Measurements from ENCODE around the gene ALDH3B1. TPM values are rescaled to one million over a fixed set of nuclear protein-coding genes. Genes with fewer than 3 reads are reported as not detected.
A peak's percentile ranks its signal among the peaks of the same experiment; 100 is the strongest.

ALDH3B1 gene
- 0.14 and 0.70 TPM in 2 replicates for total RNA-seq (2011; cell fraction: chromatin; rRNA removed; ENCODE audit: low replicate concordance)
- 0.13 and 0.17 TPM in 2 replicates for total RNA-seq (2011; cell fraction: nucleolus; rRNA removed)
- total RNA-seq (2011; cell fraction: nucleoplasm; rRNA removed): 0.07 and 0.15 TPM in 2 replicates
- total RNA-seq (2014; rRNA removed): 0.37 TPM in 1 of 2 replicates, not detected in the other
- total RNA-seq (2014; rRNA removed; fragmentation: Illumina TruSeq; extraction: Trizol): 0.04 TPM in 1 of 2 replicates, not detected in the other
- total RNA-seq (2015; rRNA removed; fragmentation: Illumina TruSeq; extraction: Trizol): 0.07 and 0.08 TPM in 2 replicates
- total RNA-seq (2021): 0.13 and 0.35 TPM in 2 replicates
- polyA plus RNA-seq (2011; rRNA removed): 0.10 and 0.19 TPM in 2 replicates
- polyA plus RNA-seq (2011; cell fraction: cytosol; rRNA removed): 0.18 and 0.36 TPM in 2 replicates
- 0.21 and 0.30 TPM in 2 replicates for polyA plus RNA-seq (2011; cell fraction: nucleus; rRNA removed)
- 0.42 and 1.4 TPM in 2 replicates for polyA plus RNA-seq (2012)
- polyA plus RNA-seq (2014; fragmentation: Illumina TruSeq; extraction: Trizol): 0.06 and 0.15 TPM in 2 replicates
- polyA plus RNA-seq (2014; fragmentation: Nextera tagmentation; extraction: Ambion mirVana): under 1 TPM in 1 of 2 experiments, not detected in 1; 0.01 TPM
- 0.21 and 0.43 TPM in 2 replicates for polyA plus RNA-seq (2014; rRNA removed)
- polyA minus RNA-seq (2011; rRNA and poly(A)+ RNA removed): 0.03 TPM in 1 of 2 replicates, not detected in the other
- polyA minus RNA-seq (2011; cell fraction: cytosol; rRNA and poly(A)+ RNA removed): 1.5 TPM in 1 of 2 replicates, not detected in the other
- polyA minus RNA-seq (2011; cell fraction: nucleus; rRNA and poly(A)+ RNA removed): 0.11 and 0.54 TPM in 2 replicates
- percentile 31 among the genes with signal in this experiment for Bru-seq, nascent RNA
- BruChase-seq, experiment 1, labeled RNA remaining after a 2-hour chase: percentile 20 among the genes with signal in this experiment
- percentile 23 among the genes with signal in this experiment for BruChase-seq, experiment 2, labeled RNA remaining after a 6-hour chase
- long read RNA-seq, experiment 1, partial matches to known transcripts: 0 of 3 reads
- long read RNA-seq, experiment 1, other reads (novel, unspliced or antisense): 3 of 3 reads
- long read RNA-seq, experiment 2: 0 reads
- long read RNA-seq, experiment 3: 0 reads

GRCh38 chr11:68010090-68011041, at the start of gene ALDH3B1:
Gene ALDH3B1 (plus strand): TSS chr11:68010327. CDS start chr11:68015298, 4,971 bp downstream.
- Histone ChIP-seq H3K27me3 (ENCODE audit: control insufficient read depth in 2 of 2, insufficient read depth in 2 of 2, low read length in 2 of 2) (no peaks in the 10 kb centered on the region), H3K79me2 (ENCODE audit: control insufficient read depth, insufficient read depth, low read length) (no peaks in the 10 kb centered on the region), H3K4me1 (replicated peaks in 1 of 2; ENCODE audit: control insufficient read depth in 2 of 2, insufficient read depth in 2 of 2, low read length in 2 of 2) (peaks cover 22 to 63% of the 10 kb centered on the region in 2 experiments), H3K27ac (ENCODE audit: extremely low read depth, low read depth, low read length) (peak within 1 kb of the TSS; percentile 64), H3K9me1 (ENCODE audit: control insufficient read depth, insufficient read depth, low read length) (no peaks in the 10 kb centered on the region), H3K9ac (ENCODE audit: insufficient read depth in 1 of 2, low read depth in 2 of 2, low read length in 2 of 2) (peak within 1 kb of the TSS; percentile 41 to 87), H3K36me3 (ENCODE audit: control insufficient read depth, insufficient read depth, low read length) (no peaks in the 10 kb centered on the region), H4K20me1 (replicated peaks; ENCODE audit: control insufficient read depth, insufficient read depth, low read length) (peaks cover 3% of the 10 kb centered on the region; the same call in 1 of the 2 replicates), H3K4me2 (ENCODE audit: insufficient read depth, low read length) (peak within 1 kb of the TSS; percentile 71), H2AFZ (ENCODE audit: low read depth, low read length) (peak within 1 kb of the TSS; percentile 96), H3K4me3 (peak within 1 kb of the TSS; percentile 1; the same call in 1 of the 2 replicates), H3K9me3 (replicated peaks; ENCODE audit: control insufficient read depth, insufficient read depth, low read depth, low read length) (no peaks in the 10 kb centered on the region)
- CTCF ChIA-PET (ENCODE audit: low intra/inter-chr PET ratio): interaction anchor here (1.5 to 1.6 kb wide), 2 partner anchors 10 to 287 kb away, joined by 3 to 5 read pairs; no protein-coding TSS in a partner anchor
- DNase-seq (ENCODE audit: extremely low read depth in 1 of 4, low spot score in 3 of 4) (peak; percentile 73 to 86 (median 80)), ATAC-seq (peak; percentile 89), FAIRE-seq (peak; percentile 73)
- POLR2A ChIA-PET: interaction anchor here (0.6 to 1.3 kb wide), 5 partner anchors 11 to 876 kb away, joined by 3 to 6 read pairs (median 3); no protein-coding TSS in a partner anchor
- BruUV-seq (replicated peaks): no TSS peak
- in situ Hi-C loops (cut with MboI): no loop called here
- WGBS (ENCODE audit: insufficient coverage, low coverage, missing lambda C conversion rate): 31% methylated on average over 27 of the region's 33 CpGs
- intact Hi-C loops (cut with micrococcal nuclease): no loop called here
- TF ChIP-seq NRF1 (conservative IDR thresholded peaks at IDR 0.05 in 1 of 2, IDR thresholded peaks at IDR 0.05 in 1 of 2) (0 out of 4 replicates have a peak, but pooled peaks of 1 of the 2 experiments have one; percentile 9), KDM4B (IDR thresholded peaks at IDR 0.05; ENCODE audit: borderline replicate concordance in 2 of 2, low read depth in 1 of 2) (no peak), ZBTB1 (CRISPR knock-in tag; IDR thresholded peaks at IDR 0.05; ENCODE audit: borderline replicate concordance, low read depth) (no peak), CTCFL (IDR thresholded peaks at IDR 0.05; ENCODE audit: borderline replicate concordance, insufficient read depth, low read depth, low read length, poor library complexity, severe bottlenecking) (peak; percentile 12), ZNF592 (IDR thresholded peaks at IDR 0.05) (peak; percentile 84), RBFOX2 (IDR thresholded peaks at IDR 0.05; ENCODE audit: low read depth, low read length) (peak; percentile 63), ZNF583 (CRISPR knock-in tag; IDR thresholded peaks at IDR 0.05) (peak; percentile 44; the same call in 1 of the 2 replicates), HEY1 (CRISPR knock-in tag; IDR thresholded peaks at IDR 0.05; ENCODE audit: borderline replicate concordance) (no peak)

Data from K562 (cell line).